Dermis blood vessel endothelial cell (primary cell): Measurements from ENCODE around the gene RNPS1. TPM values are rescaled to one million over a fixed set of nuclear protein-coding genes. Genes with fewer than 3 reads are reported as not detected.

Source experiments
- DNase-seq: peaks from one replicate; pipeline ENCODE4 v3.0.0; 2010
- total RNA-seq: library from RNA; depleted of rRNA; stranded (reverse); fragments of >200 nt; gene quantifications from 2 replicates; pipeline ENCODE4 v1.2.3, GENCODE V29; 2014

Gene RNPS1, protein sequence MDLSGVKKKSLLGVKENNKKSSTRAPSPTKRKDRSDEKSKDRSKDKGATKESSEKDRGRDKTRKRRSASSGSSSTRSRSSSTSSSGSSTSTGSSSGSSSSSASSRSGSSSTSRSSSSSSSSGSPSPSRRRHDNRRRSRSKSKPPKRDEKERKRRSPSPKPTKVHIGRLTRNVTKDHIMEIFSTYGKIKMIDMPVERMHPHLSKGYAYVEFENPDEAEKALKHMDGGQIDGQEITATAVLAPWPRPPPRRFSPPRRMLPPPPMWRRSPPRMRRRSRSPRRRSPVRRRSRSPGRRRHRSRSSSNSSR
- total RNA-seq = 61.8 and 85.0 TPM in 2 replicates

- peak; percentile 98 for DNase-seq
Observed at GRCh38 chr16:2267913-2268666, at the start of gene RNPS1. Gene RNPS1, minus strand, starts transcription at chr16:2268126. Its CDS starts 3,483 bp downstream, at chr16:2264643.

DNA sequence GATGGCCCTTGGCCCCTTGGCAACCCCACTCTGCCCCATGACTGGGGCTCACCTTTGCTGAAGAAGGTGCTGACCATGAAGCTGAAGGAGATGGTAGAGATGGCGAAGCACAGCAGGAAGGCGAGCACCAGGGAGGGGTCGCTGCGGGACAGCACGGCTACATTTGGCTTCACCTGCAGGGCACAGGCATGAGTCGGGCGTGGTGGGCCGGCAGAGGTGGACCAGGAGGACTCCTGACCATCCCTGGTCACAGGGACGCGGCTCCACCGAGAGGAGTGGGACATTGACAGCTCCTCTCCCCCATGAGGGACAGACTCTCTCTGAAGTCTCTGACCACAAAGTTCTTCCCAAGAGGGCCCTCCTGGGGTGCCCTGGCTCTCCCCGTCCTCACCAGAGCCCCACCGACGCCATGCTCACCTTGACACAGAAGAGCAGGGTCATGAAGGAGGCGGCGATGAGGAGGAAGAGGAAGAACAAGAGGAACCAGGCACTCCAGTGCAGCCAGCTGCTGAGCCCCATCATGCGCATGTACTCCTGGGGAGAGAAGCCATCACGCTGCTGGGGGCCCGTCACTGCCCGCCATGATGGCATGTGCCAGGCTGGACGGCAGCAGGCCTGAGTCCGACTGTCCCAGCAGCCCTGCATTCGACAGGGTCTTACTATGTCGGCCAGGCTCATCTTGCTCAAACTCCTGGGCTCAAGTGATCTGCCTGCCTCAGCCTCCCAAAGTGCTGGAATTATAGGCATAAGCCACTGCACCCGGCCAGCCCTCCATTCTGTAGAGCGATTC, 49.5 kb upstream of the RNPS1 start:
- DNase-seq = no peak

- DNase-seq = no peak
Observed at GRCh38 chr16:2308089-2308962, 40.4 kb upstream of the RNPS1 start.

- no peak for DNase-seq
Observed at GRCh38 chr16:2299915-2300192, 31.9 kb upstream of the RNPS1 start.

- DNase-seq = no peak
Observed at GRCh38 chr16:2299121-2299914, 31.4 kb upstream of the RNPS1 start.

DNA sequence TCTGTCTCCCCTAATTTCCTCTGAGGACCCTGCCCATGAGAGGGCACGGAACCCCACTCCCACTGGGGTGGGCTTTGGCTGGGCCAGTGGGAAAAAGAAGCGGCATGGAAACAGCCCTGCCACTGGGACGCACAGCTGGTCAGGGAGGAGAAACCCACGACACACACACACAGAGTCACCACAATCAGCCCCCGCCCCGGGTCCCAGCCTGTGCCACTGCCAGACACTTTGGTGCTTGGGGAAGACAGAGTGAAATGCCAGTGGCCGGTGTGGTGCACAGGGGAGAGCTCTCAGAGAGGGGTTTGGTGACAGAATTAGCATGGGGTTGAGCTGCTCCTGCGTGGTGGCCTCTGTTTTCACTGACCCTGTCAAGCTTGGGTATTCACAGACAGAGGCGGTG, 30.7 kb upstream of the RNPS1 start:
- DNase-seq = no peak

DNA sequence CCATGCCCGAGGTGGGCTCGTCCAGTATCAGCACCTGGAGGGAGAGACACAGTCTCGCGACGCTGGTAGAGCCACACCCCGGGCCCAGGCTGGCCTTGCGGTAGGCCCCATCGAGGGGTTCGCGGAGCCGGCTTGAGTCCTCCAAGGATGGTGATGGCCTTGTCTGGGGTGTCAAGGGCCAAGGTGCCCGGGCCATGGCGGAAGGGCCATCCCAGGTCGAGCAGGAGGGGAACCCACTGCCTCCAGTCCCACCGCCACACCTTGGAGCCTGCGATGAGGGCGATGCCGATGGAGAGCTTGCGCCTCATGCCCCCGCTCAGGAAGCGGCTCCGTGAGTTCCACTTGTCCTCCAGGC, 29.6 kb upstream of the RNPS1 start:
- no peak for DNase-seq

GRCh38 chr16:2296661-2297505, 29.0 kb upstream of the RNPS1 start:
- peak; percentile 74 for DNase-seq

DNA sequence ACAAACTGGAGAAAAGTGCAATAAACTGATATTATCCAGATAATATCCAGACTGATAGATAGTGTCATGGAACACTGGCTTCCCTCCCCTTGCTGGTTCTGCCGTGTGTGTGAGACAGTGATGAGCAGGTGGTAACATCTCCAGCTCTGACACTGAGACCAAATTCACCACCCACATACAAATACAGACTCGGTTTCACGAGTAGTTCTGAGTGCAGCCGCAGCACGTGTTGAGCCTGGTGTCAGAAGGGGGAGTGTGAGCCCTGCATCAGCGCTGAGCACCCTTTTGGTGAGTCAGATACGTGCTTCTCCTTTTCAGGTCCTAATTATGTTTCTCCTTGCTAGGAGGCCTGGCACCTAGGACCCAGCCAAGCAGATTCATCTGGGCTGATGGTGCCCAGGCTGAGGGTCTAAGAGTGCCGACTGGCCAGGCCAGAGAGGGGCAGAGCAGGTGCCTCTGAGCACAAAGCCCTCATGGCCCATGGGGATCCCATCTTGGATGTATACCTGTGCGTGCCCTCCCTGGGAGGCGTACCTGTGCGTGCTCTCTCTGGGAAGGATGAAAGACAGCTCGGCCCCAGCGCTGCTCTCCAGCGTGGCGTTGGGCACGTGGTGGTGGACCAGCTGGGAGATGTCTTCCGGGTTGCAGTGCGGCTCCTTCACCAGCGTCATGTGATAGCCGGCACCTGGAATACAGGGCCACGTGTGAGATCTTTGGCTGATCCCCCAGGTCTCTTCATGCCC, 27.3 kb upstream of the RNPS1 start:
- DNase-seq = no peak

GRCh38 chr16:2292221-2292620, 24.3 kb upstream of the RNPS1 start:
- DNase-seq = no peak

DNA sequence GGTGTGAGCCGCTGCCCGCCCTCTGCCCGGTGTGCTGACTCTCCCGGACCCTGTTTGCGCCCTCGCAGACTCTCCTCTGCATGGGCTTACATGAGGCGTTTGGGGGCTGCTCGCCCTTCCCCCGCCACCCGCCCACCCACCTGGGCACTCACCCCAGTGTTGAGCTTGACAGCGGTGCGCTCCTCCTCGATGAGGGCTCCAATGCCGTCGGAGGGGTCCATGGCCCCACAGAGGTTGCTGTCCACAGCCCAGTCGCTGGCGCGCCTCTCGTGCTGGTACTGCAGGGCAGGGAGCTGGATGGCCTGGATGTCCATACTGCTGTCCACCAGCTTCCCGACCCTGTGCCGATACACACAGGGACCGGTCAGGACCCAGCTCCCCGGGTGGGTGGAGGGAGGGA, 21.4 kb upstream of the RNPS1 start:
- DNase-seq = no peak

GRCh38 chr16:2288726-2289125, 20.8 kb upstream of the RNPS1 start:
- peak; percentile 38 for DNase-seq

DNA sequence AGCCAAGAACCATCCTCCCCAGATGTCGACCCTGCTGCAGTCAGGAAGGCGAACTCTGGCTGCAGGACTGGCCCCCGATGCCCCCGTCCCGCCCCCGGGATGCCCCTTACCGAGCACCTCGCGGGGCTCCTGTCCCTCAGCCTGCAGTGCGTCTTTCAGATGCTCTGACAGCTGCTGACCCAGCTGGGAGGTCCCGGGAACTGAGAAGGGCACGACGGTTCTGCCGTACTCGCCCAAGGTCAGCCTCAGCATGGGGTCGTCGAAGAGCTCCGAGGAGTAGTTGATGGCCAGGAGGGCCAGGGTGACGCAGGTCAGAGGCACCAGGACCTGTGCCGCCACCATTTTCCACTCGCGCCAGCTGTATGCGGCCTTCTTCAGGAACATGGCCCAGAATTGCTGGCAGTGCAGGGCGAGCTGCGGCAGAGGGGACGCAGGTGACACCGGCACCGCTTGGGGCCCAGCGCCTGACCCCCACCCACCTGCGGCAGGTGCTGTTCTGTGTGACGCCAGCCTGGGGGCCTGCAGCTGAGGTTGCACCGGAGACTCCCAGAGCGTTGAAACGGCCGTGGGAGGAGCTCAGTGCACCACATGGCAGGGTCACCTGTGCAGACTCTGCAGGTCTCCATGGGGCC, 20.1 kb upstream of the RNPS1 start:
- no peak for DNase-seq

GRCh38 chr16:2286550-2286949, 18.6 kb upstream of the RNPS1 start:
- no peak for DNase-seq

GRCh38 chr16:2285731-2286191, 17.8 kb upstream of the RNPS1 start:
- no peak for DNase-seq

DNA sequence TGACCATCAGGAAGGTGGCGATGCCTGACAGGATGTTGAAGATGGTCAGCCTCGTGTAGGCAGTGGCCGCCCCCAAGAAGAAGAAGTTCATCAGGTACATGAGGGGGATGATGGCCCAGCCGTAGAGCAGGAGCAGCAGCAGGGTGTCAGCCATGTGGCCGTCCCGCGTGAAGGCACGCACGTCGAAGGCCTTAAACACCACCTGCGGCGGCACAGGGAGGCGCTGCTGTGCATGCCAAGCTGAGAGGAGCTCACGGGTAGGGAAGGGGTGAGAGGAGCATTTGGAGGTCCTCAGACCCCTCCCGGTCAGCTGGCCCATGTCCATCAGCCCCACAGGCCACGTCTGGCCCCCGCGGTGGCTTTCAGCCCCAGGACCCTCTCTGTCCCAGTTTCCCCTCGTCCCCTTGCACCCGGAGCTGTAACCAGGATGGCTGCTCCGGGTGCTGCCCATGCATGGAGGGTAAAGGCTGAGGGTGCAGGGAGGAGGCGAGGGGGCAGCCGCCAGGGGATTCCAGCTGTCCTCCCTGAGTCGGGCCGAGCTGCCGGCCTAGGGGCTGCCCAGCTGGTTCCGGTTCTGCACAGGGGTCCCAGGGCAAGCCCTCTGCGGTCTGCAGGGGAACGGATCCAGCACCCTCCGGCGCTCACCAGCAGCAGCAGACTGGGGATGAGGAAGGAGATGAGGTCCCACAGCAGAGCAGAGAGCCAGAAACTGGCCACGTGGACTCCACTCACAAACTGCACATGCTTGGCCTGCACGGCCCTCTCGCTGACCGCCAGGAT, 17.1 kb upstream of the RNPS1 start:
- no peak for DNase-seq

- no peak for DNase-seq
Observed at GRCh38 chr16:2284001-2284770, 16.3 kb upstream of the RNPS1 start.
